Esophagus muscularis mucosa (tissue), 3 donors: ENCODE measurements around the gene ADAMTS17.

ENCODE experiments used
- CTCF ChIP-seq, 3 experiments: fragments of 200-600 bp in 2 of 3; fragments of 450-650 bp in 1 of 3; sonication (generic) in 2 of 3; IDR thresholded peaks; one replicate each; pipeline ENCODE4 v1.5.1; 2017 to 2019; ENCODE audit warnings: antibody characterized with exemption in 3 of 3, mild to moderate bottlenecking in 2 of 3, moderate library complexity in 1 of 3
- POLR2A ChIP-seq: fragments of 450-650 bp; IDR thresholded peaks from one replicate; pipeline ENCODE4 v1.6.1; 2017; ENCODE audit warnings: antibody characterized with exemption, moderate library complexity, mild to moderate bottlenecking, low read depth

DNA sequence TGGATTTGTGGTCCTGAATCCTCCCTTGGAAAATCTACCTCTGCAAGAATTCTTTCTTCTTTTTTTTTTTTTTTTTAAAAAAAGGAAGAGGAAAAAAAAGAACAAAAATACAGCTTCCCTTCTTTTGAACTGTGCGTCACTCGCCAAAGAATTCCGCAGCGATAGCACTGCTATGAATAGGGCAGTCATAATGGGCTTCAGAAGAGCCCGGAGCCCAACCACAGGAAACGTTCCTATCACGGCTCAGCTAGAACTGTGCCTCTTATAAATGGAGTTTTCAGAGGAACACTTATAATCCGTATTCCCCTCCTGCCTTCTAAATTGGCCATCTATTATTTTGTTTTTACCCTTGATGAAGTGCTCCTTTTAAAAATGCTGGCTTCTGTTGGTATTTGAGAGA is 227.7 kb downstream of the ADAMTS17 start:
- TF ChIP-seq POLR2A (no peak), CTCF (IDR thresholded peaks at IDR 0.05) (no peak)
